HG03342 (cell line): ENCODE data around the gene LIMCH1.

Experiments used
- ATAC-seq: cut with Tn5 transposase; IDR thresholded peaks from one replicate; pipeline ENCODE4 v1.9.1; 2021; ENCODE audit warnings: mild to moderate bottlenecking, moderate library complexity; ENCODE audit not compliant: unreplicated experiment

Gene LIMCH1

DNA sequence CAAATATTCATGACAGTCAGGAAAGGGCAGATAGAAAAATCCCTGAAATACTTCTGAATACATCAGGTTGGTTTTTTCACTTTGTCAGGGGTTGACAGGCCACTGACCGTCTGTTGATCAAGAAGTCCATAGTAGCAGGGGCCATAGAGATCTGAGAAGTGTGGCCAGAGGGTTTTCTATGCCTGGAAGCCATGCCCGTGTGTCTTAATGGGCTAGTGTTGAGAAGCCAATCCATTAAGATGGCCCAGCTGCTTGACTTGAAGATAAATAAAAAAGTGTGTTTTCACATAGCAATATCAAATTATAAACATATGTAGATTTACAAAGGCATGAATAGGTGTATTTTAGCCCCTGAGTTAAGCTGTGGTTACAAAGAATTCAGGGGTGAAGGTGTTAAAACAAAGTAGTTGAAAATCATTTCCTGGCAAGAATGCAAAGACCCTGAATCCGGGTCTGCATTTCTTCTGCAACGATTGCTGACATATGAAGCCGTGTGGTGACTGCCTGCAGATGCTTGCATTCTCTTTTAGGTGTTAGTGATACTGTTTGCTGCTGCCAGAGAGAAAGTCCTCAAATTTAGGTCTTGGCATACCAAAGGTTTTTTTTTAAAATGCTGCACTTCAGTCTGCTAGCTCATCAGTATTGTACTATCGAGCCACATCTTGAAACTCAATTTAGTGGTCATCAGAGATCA, 9.3 kb upstream of the LIMCH1 start:
- ATAC-seq = no peak

DNA sequence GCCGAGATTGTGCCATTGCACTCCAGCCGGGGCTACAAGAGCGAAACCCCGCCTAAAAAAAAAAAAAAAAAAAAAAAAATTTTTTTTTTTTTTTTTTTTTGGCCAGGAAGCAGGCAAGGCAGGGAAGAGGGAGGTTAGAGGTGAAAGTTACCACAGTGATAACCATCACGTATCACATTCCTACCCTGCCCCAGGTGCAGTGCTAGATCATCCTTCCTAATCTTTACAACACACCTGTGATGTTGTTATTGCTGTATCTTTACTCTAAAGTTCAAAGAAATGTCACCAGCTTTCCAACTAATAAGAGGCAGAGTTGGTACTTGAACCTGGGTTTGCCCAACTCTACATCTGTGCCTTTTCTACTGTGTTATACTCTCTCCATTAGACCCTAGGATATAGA, 7.2 kb upstream of the LIMCH1 start:
- ATAC-seq = no peak

DNA sequence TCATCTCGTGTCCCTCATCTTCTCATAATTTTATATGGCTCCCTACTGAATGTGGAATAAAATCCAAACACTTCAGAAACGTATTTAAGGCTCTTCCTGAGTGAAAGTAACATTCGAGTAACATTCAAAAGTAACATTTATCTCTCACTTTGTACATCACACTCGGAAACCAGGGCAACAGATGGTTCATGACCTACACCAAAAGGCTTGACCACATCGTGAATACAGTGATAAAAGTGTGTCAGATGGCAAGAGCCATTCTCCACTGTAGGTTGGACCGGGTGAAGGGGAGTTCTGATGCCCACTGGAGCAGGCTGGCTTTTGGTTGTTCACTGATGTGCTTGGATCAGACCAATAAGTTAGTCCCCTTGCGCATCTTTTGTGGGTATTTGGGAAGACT, 5.6 kb upstream of the LIMCH1 start:
- ATAC-seq = no peak

DNA sequence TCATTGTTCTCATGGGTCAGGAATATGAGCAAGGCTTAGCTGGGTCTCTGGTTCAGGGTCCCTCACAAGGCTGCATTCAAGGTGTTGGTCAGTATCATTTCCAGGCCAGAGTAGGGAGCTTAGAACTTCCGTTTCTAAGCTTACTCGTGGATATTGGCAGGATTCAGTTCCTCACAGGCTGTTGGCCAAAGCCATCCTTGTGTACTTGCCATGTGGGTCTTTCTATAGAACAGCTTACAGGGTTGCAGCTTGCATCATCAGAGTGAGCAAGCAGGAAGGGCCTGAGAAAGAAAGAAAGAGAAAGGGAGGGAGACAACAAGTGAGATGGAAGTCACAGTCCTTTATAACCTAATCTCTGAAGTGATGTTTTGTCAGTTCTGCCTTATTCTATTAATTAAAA, 5.1 kb upstream of the LIMCH1 start:
- no peak for ATAC-seq

DNA sequence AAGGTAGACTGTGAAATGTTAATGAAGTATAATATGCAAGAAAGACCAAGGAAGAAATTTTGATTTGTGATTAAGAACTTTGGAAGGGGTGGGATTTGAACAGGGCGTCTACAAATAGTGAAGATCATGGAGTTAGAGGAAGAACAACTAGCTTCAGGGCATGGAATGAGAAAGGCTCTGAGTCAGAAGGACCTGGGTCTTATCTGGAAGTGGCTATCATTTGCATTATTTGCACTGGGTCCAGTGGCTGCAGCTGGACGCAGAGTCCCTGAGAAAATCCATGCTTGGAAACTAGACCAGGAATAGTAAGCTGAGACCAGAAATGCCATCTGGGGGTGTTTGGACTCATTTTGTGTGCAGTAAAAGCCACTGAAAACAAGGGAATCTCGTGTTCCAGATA, 4.3 kb upstream of the LIMCH1 start:
- ATAC-seq = no peak

DNA sequence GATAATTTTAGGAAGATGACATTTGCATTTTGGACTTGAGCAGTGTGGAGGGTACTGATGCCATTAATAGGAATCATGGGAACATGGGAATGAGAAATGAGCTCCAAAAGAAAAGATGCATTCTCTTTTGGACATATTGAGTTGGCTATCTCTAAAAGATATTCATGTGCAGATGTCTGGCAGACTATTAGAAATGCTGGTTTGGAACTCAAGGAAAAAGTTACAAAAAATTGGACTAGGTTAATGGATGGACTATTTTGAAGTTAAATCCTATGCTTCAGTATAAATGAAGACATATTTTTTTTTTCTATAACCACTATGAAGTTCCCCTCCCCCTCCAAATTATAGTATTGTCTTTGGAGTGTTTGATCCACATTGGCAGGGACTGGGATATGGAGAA, 3.6 kb upstream of the LIMCH1 start:
- ATAC-seq = no peak

DNA sequence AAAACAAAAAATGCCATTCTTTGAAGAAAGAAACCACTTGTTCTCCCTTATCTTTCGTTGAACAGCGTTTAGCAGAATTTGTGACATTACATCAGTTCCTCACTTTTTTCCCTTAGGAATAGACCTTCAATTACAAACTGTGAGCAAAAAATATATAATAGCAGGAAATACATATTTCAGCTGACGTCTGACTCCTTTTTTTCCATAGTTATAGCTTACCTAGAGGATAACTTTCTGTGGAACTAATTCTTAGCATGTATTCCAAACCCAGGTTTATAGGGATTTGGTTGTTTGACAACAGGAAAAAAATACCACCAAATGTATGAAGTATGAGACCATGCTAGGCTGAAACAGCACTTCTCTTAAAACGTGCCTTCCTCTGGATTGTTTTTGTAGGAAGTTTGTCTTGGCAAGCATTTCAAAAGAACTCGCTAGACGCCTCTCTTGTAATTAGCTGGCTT, 2.0 kb upstream of the LIMCH1 start:
- ATAC-seq = no peak

DNA sequence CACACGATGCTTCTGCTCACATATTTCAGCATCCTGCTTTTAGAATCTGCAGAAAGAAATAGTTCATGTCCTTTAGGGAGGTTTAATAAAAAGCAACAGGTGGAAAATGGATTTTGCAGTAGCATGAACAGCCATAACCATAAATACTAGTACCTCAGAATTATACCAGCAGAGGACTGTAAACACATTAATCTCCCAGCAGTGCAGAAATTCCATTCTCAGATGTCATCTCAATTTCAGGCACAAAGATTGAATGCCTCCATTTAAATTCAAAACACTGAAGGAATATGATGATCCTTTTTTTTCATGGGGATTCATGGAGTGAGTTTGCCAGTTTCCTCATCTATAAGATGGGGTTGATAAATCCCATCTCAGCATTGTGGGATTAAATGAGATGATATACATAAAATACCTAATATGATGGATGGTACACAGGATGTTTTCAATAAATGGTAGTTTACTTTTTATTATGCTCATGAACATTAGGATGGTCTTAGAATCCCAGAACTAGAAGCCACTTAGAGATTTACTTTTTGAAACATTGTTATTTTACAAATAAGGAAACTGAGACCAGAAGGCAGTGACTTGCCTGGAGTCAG, 566 bp upstream of the LIMCH1 start:
- ATAC-seq = no peak

DNA sequence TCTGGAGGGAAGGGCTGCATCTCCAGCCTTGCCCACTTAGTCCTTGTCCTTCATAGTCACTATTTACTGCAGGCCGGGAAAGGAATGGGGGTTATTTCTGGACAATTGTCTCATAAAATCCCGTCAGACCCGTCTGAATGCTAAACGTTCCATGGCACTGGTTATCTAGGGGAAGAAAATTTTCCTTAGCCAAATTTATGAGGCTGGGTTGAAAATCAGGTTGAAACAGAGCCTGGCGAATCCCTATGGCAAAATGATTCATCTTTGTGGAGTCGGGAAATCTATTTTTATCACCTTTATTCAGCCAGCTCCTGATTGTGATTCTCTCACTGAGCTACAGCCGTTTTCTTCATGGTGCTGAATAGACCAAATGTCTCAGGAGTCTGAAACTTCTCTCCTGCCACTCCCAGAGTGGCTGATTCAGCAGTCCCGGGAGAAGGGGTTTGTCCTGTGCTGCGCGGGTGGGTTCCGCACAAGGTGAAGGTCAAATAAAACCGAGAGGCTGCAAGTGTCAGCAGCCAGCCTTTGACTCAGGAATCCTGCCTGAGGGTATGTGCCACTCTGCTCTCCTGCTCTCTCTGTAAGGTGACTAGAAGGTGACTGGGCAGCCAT, 1.0 kb downstream of the LIMCH1 start:
- no peak for ATAC-seq

DNA sequence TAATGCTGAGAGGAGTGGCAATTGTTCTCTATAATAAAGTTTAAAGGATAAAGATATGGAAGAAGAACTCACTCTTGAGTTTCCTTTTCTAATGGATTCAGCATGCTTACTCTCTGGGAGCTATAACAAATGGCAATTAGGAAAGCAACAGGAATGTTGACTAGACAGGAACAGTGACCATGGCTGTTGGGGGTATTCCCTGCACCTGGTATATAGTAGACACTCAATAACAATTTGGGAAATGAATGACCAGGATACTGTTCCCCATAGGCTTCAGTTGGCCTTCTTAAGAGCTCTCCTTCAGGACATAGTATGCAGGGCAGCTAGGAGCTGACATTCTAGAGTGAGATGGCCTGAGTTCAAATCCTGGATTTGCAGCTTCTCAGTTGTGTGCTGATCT, 1.8 kb downstream of the LIMCH1 start:
- no peak for ATAC-seq

DNA sequence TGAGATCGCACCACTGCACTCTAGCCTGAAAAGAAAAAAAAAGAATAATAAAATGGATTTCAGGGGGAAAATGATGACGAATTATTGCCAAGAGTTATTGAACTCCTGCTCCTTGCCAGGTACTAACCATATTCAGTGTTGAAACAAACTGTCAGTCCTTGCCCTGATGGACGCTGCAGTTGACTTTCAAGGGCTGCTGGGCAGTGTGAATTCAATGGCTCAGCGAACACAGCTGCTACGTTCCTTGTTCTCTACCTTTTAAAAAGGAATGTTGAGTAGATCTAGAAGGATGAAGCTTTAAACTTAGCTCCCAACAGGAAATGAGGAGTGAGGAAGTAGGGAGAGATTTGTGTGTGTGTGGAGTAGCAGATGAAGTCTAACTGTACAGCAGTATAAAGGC, 2.7 kb downstream of the LIMCH1 start:
- ATAC-seq = no peak

DNA sequence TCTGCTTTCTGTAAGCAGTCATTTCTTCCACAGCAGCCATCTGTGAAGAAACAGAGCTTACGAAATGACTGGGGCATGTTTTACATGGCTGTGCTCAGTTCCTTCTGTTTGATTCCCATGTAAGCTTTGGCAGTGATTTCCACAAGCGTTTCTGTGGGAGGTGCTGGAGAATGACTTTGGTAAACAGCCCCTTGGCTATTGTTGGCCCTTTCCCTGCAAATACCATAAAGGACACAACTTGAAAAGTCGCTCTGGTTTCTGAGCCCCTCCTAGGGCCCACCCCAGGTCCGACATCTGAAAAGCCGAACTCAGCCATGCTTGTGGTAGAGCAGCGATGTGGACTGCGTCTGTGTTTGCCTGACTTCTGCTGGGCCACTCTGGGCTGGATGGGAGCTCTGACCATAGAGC, 3.7 kb downstream of the LIMCH1 start:
- ATAC-seq = no peak

DNA sequence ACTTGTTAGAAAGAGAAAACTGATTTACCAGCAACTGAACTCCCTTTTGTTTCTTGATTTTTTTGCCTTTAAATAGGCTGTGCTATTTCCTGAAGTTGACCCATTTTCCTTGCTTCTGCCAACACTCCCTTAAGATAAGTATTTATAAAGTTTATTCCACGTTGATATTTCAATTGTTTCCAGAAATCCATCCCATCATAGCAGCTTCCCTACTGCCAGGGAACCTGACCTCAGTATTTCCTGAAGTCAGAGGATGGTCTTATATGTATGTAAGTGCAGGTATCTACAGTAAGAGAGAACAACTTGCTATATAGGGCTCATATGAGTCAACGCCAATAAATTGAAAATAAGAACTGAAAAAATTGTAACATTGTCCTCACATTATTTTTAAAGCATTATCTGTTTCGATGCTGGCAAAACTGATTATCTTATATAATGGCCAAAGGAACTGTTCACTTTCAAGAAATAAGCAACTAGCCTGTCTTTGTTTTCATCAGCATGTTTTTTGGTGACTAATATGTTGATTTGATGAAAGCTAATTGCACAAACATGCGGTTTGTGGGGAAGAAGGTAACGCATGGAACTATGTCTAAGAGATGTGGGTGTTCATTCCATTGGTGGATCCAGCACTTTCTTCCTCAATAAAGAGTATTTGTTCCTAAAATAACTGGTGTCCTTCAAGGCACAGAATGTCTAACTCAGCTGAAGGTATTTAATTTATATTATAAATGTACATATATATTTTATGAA, 4.7 kb downstream of the LIMCH1 start:
- no peak for ATAC-seq

DNA sequence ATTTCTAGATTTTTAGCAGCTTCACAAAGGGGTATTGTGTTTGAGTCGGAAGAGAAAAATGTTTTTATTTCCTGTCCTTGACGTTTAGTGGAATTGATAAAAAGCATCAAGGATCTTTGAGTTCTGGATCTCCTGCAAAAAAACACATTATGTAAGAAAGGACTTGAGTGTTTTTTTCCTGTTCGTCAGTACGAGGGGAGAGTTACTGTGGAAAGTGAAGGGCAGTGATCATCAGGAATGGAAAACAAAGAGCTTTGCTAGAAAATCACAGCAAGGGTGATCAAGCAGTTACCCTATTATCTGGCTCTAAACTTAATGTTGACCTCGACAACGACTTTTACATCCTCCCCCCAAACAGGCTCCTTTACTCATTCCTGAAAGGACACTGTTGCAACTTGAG, 7.3 kb downstream of the LIMCH1 start:
- no peak for ATAC-seq

DNA sequence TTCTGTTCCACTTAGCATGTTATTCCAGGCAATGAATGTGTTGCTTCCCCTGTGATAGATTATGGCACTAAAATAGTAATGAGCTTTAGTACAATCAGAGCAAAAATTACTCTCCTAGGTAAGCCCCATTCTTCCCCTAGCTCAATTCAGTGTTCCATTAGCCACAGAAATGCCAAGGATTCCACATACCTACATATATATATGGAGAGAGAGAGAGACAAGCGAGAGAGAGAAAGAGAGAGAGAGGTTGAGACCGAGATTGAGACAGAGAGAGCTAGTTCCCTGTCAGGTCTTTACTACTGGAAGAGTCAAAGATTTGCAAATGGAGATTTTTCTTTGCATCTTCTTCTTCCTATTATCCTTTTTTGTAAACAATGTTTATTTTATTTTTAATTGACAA, 8.7 kb downstream of the LIMCH1 start:
- no peak for ATAC-seq

DNA sequence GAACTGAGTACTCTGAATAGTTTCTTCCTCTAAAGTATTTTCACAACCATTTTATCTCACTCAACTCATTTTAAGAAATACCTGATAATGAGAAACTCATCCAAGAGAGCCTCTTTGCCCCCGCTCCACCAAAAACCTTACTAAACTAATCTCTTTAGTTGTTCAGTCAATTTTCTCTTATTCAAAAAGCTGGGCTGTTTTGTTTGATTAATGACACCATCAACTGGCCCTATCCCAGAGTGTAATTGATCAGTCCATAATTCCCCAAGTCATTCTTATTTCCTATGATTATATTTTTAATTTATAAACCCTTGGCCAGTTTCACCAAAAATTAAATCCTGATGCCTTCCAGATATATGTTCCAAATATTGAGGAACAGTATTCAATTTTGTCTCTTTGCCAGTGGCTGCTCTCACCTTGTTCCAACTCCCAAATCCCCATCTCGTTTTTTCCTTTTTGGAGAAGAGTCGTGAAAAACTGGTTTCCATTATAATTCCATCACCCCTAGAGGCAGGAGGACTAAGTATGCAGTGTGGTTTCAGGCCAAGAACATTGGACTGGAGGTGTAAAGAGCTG, 10.4 kb downstream of the LIMCH1 start:
- no peak for ATAC-seq

DNA sequence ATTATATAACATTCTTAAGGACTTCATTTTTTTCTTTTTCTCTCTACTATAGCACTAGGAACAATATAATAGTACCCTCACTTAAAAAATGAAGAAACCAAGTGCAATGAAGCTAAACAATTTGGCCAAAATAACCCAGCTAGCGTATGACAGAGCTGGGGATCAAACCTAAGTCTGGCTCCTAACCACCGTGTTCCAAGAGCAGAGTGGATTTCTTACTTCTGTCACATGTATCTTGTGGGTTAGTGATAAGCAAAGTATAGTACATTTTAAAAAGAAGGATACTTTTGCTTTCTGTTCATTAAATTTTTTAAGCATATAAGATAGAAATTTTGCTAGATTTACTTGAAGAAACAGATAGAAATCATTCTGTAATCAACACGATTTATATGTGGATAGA, 11.5 kb downstream of the LIMCH1 start:
- ATAC-seq = no peak

DNA sequence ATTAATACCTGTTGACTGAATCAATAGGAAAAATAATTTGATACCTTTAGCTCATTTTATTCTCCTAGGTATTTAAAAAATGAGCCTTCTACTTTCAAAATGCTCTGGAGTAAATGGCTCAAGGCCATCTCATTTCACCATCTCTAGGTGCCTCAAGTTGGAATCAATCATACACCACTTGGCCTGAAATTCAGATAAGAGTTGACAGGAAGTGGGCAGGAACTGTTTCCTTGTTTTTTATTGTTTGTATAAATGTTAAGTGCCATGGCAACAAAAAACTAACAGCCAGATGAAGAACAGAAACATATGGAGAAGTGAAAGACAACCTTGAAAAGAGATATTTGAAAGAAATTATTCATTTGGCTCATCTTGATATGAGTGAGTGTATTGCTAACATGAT, 12.4 kb downstream of the LIMCH1 start:
- no peak for ATAC-seq

DNA sequence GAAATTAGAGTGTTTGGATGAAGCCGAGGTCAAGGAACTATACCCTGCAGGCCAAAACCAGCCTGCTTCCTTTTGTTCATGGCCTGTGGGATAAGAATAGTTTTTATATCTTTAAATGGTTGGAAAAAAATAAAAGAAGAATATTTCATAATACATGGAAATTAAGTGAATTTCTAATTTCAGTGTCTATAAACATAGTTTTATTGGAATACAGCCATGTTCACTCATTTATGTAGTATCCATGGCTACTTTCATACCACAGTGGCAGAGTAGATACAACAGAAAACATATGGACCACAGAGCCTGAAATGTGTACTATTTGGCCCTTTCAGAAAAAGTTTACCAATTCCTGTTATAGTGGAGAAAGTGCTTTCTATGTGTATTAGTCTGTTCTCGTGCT, 13.6 kb downstream of the LIMCH1 start:
- no peak for ATAC-seq

DNA sequence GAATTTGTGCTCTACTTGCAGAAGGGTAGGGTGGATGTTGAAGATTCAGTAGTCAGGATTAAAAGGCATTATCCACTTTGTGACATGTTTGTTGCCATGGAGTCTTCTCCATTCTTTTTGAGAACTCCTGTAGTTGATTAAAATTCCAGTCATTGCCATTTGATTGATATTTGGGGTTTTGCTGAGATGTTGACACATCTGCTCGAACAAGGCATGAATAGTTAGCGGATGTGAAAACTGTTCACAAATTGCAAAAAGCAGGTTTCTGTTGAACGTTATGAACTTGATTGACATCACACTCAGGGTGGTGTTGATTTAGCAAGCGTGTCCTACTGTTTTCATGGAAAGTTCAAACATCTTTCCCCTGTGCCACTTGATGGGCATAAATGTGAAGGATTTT, 16.9 kb downstream of the LIMCH1 start:
- ATAC-seq = no peak

DNA sequence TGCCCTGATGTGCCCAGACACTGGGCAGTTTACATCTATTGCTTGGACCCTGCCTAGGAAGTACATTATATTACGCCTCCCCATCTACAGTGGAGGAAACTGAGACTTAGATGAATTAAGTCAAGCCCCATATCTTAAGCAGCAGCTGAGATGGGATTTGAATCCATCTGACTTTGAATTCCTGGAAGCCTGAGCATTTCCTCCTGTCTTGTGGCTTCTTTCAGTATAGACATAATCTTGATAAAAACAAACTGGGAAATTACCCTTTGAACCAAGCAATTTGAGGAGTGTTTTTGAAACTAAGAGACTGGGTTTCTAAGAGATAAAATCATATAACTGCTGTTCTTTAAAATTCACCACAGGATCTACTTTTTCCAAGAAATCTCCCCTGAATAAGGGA, 18.6 kb downstream of the LIMCH1 start:
- no peak for ATAC-seq
